Anterior cingulate cortex (tissue), 58 donors: ENCODE measurements around the gene HOXD13.

Experiments
- DNase-seq, 58 donors: peaks; one replicate each; lab custom pipeline; 2025; lab: John Stamatoyannopoulos, UW

Gene HOXD13

GRCh38 chr2:176142281-176142680 lies 49.8 kb downstream of the HOXD13 start:
- DNase-seq: no peak
